Omental fat pad (tissue), 4 donors: Measurements from ENCODE around the gene MYO10. TPM values are rescaled to one million over a fixed set of nuclear protein-coding genes. Genes with fewer than 3 reads are reported as not detected.

Source experiments
- ATAC-seq: fragments of 150-250 bp; one replicate; pipeline ENCODE4 v1.9.1; 2016; ENCODE audit warnings: mild to moderate bottlenecking, moderate library complexity; ENCODE audit not compliant: low FRiP score
- DNase-seq: peaks from one replicate; pipeline ENCODE4 v3.0.0-alpha.2; 2019; ENCODE audit warnings: low spot score
- total RNA-seq, 4 donors: library from RNA; depleted of rRNA; stranded (reverse); fragments of >200 nt; gene quantifications; one replicate each; pipeline ENCODE4 v1.1.0, GENCODE V29; 2016
- TF ChIP-seq, protein P1 (sequence below), 3 donors: fragments of 450-650 bp; IDR thresholded peaks; one replicate each; pipeline ENCODE4 v1.5.1; 2016 to 2017; ENCODE audit warnings: antibody characterized with exemption in 3 of 3, mild to moderate bottlenecking in 3 of 3, moderate library complexity in 2 of 3

The MYO10 gene
- total RNA-seq, 4 donors from 2014 or later, result 12.1 to 35.8 (median 17.7) TPM

- TF ChIP-seq, protein P1, sequence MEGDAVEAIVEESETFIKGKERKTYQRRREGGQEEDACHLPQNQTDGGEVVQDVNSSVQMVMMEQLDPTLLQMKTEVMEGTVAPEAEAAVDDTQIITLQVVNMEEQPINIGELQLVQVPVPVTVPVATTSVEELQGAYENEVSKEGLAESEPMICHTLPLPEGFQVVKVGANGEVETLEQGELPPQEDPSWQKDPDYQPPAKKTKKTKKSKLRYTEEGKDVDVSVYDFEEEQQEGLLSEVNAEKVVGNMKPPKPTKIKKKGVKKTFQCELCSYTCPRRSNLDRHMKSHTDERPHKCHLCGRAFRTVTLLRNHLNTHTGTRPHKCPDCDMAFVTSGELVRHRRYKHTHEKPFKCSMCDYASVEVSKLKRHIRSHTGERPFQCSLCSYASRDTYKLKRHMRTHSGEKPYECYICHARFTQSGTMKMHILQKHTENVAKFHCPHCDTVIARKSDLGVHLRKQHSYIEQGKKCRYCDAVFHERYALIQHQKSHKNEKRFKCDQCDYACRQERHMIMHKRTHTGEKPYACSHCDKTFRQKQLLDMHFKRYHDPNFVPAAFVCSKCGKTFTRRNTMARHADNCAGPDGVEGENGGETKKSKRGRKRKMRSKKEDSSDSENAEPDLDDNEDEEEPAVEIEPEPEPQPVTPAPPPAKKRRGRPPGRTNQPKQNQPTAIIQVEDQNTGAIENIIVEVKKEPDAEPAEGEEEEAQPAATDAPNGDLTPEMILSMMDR (IDR thresholded peaks at IDR 0.05), result no peak
- ATAC-seq (no peak), DNase-seq (no peak)
These were observed 38.8 kb downstream of the MYO10 start for GRCh38 chr5:16897284-16897704.

GRCh38 chr5:16896767-16897166 is 39.3 kb downstream of the MYO10 start:
- DNase-seq (no peak), ATAC-seq (no peak)
- TF ChIP-seq, protein P1 (IDR thresholded peaks at IDR 0.05), result no peak

GRCh38 chr5:16894236-16895057 is 41.6 kb downstream of the MYO10 start:
- no peak for ATAC-seq
- TF ChIP-seq, protein P1 (IDR thresholded peaks at IDR 0.05), result no peak
- no peak for DNase-seq

DNA sequence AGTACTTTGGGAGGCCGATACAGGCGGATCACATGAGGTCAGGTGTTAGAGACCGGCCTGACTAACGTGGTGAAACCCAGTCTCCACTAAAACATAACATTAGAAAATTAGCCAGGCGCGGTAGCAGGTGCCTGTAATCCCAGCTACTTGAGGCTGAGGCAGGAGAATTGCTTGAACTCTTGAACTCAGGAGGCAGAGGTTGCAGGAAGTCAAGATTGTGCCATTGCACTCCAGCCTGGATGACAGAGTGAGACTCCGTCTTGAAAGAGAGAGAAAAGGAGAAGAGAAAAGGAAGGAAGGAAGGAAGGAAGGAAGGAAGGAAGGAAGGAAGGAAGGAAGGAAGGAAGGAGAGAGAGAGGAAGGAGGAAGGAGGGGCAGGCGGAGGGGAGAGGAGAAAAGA is 45.1 kb downstream of the MYO10 start:
- TF ChIP-seq, protein P1 (IDR thresholded peaks at IDR 0.05), result no peak
- DNase-seq (no peak), ATAC-seq (no peak)

DNA sequence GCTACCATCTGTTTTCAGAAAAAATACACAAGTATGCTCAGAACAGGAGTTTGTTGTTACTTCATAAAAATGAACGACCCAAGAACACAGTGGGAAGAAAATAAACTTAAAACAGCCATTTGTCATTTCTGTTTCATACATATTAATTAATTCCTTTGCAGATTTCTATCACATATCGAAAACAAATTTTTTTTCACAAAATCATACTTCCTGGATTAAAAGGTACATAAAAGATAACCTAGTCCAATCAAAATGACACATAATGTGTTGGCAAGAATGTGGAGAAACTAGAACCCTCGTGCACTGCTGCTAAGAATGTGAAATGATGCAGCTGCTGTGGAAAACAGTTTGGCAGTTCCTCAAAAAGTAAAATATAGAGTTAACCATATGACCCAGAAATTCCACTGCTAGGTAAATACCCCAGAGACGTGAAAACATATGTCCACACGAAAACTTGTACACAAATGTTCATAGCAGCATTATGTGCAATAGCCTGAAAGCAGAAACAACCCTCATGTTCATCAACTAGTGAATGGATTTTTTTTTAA is 46.0 kb downstream of the MYO10 start:
- no peak for ATAC-seq
- TF ChIP-seq, protein P1 (IDR thresholded peaks at IDR 0.05), result no peak
- no peak for DNase-seq

DNA sequence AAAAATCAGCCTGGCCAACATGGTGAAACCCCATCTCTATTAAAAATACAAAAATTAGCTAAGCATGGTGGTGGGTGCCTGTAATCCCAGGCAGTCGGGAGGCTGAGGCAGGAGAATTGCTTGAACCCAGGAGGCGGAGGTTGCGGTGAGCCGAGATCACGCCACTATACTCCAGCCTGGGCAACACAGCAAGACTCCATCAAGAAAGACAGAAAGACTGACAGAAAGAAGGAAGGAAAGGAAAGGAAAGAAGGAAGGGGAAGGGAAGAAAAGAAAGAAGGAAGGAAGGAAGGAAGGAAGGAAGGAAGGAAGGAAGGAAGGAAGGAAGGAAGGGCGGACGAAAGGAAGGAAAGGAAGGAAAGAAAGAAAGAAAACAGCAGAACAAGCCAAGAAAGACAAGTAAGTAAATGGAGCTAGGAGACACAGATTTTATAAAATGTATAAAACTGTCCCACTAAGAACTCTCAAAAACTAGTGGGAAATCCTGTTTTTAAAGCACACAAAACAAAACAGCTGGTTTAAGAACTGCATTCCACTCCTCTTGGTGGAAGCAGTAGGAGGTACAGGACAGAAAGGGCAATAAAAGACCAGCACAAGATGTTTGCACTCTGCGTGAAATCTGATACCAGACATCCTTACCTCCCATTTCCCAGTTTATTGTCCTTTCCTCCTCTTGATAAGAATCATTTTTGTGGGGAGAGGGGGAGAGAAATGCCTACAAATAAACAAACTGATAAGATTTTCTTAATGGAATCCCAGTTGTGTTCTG is 46.7 kb downstream of the MYO10 start:
- ATAC-seq (no peak), DNase-seq (no peak)

More for the DNA sequence above, 46.7 kb downstream of the MYO10 start:
- TF ChIP-seq, protein P1 (IDR thresholded peaks at IDR 0.05), result no peak
